Breast epithelium (tissue), 4 donors: Measurements from ENCODE around the gene PRKN. TPM values are rescaled to one million over a fixed set of nuclear protein-coding genes. Genes with fewer than 3 reads are reported as not detected.

Source experiments
- DNase-seq, 2 donors: peaks; one replicate each; pipeline ENCODE4 v3.0.0-alpha.2; 2019; ENCODE audit warnings: low spot score in 2 of 2
- H3K27ac ChIP-seq, 2 donors: fragments of 200-600 bp; sonication (generic) in 1 of 2; one replicate each; pipeline ENCODE4 v1.5.1; 2016 to 2019; ENCODE audit warnings: mild to moderate bottlenecking in 1 of 2
- H3K27me3 ChIP-seq, 2 donors: fragments of 200-600 bp; sonication (generic) in 1 of 2; one replicate each; pipeline versions ENCODE4 v1.5.1 to v1.6.0; 2017 to 2019; ENCODE audit warnings: control low read depth in 1 of 2, mild to moderate bottlenecking in 1 of 2
- H3K36me3 ChIP-seq: fragments of 200-600 bp; one replicate; pipeline ENCODE4 v1.5.1; 2019
- H3K4me1 ChIP-seq, 2 donors: fragments of 200-600 bp; sonication (generic); one replicate each; pipeline ENCODE4 v1.5.1; 2016 to 2019; ENCODE audit warnings: control low read depth in 1 of 2
- H3K4me3 ChIP-seq, 3 donors: fragments of 200-600 bp; sonication (generic); 1 replicate in 2 of 3; 2 replicates in 1 of 3; pipeline ENCODE4 v1.5.1; 2016 to 2019; ENCODE audit warnings: mild to moderate bottlenecking in 3 of 3, moderate library complexity in 2 of 3
- H3K9me3 ChIP-seq, 2 donors: fragments of 200-600 bp; sonication (generic) in 1 of 2; one replicate each; pipeline ENCODE4 v1.5.1; 2016 to 2019; ENCODE audit warnings: control low read depth in 1 of 2
- CTCF ChIP-seq, 3 donors: fragments of 450-650 bp; IDR thresholded peaks; one replicate each; pipeline ENCODE4 v1.5.1; 2016 to 2017; ENCODE audit warnings: antibody characterized with exemption in 3 of 3, mild to moderate bottlenecking in 3 of 3, moderate library complexity in 3 of 3
- POLR2A ChIP-seq: fragments of 450-650 bp; IDR thresholded peaks from one replicate; pipeline ENCODE4 v1.6.1; 2016; ENCODE audit warnings: antibody characterized with exemption, mild to moderate bottlenecking, moderate library complexity
- POLR2AphosphoS5 ChIP-seq, 3 donors: sonication (generic); formaldehyde crosslinking; IDR thresholded peaks; one replicate each; pipeline ENCODE4 v1.6.1; 2017; ENCODE audit warnings: antibody characterized with exemption in 3 of 3
- intact Hi-C: fragments of 100-400 bp; cut with DNase I; formaldehyde crosslinking; loops from one replicate; pipeline ENCODE4 v1.15.1; 2023; ENCODE audit warnings: low total_unique reads
- total RNA-seq, 3 donors: library from RNA; depleted of rRNA; stranded (reverse); fragments of >200 nt; gene quantifications; one replicate each; pipeline ENCODE4 v1.1.0, GENCODE V29; 2016

The PRKN gene
- total RNA-seq, 3 donors from 2014 or later = 7.2 to 19.0 (median 11.2) TPM

DNA sequence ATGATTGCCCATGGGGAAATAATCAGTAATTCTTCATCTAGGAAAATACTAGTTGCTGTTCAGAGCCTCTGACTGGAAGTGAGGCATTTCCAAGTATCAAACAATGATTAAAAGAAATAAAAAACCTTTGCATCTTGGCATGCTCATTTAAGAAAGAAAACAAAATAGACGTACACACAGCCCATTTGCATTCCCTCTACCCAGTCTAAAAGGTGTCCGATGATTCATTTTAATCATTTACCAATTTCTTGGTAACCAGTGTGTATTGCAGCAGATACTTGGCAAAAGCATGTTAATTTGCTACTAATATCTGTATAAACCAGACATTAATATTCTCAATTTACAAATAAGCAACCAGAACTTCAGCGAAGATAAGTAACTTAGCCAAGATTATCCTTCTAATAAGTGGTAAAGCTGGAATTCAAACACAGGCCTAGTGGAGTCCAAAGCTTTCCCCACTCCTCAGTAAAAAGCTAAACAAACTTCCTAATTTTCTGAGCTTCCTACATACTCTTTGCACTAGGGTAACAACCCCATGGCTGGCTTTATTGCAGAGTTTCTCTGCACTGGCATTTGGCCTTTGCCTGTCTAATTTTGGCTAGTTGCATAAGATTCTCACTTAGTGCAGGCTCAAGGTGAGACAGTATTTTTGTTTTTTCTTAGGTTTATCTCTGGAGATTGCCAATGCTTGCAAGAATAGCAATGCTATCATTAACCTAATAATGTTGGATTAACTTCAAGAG is 338.1 kb downstream of the PRKN start:
- Histone ChIP-seq H3K36me3 (no peaks in the 10 kb centered on the region), H3K4me1 (no peaks in the 10 kb centered on the region), H3K27me3 (no peaks in the 10 kb centered on the region), H3K27ac (no peak overlapping the region), H3K4me3 (no peak overlapping the region), H3K9me3 (no peaks in the 10 kb centered on the region)
- no peak for TF ChIP-seq POLR2AphosphoS5 (IDR thresholded peaks at IDR 0.05)
- no peak for TF ChIP-seq POLR2A
- no peak for TF ChIP-seq CTCF (IDR thresholded peaks at IDR 0.05)
- DNase-seq = no peak
- intact Hi-C loops = no loop called here

GRCh38 chr6:162388383-162388777 is 339.2 kb downstream of the PRKN start:
- no peaks in the 10 kb centered on the region for H3K27me3 ChIP-seq
- no peak for DNase-seq
- intact Hi-C loops = no loop called here
- H3K9me3 ChIP-seq = no peaks in the 10 kb centered on the region
- no peaks in the 10 kb centered on the region for H3K4me1 ChIP-seq
- H3K36me3 ChIP-seq = no peaks in the 10 kb centered on the region
- no peak overlapping the region for H3K27ac ChIP-seq
- TF ChIP-seq CTCF (IDR thresholded peaks at IDR 0.05) (no peak), POLR2AphosphoS5 (IDR thresholded peaks at IDR 0.05) (no peak), POLR2A (no peak)
- H3K4me3 ChIP-seq = no peak overlapping the region

DNA sequence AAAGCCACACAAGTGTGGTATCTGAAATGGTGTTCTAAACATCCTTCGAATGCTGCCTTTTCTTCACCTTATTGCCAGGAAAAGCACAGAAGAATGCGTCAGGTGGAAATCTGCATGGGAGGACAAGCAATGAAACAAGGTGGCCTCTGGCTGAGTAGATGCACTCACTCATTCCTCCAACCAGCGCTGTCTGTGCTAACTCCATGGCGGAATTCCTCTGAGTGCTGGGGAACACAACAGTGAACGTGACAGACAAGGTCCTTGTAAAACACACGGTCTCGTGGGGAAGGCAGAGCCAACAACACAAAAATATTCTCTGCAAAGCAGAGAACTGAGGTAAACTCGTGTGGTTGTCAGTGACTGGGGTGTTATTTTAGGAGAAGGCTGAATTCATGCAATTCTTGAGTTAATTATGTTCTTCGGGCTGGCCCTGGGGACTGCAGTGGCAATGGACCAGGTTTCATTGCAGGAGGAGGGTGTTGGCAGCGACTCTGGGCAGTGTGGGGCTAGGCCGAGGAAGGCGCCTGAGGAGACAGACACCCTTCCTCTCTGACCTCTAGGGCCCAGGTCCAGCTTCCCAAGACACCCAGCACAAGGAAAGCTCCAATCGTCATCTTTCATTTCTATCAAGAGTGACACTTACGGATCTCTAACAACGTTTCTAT is 339.7 kb downstream of the PRKN start:
- H3K36me3 ChIP-seq = no peaks in the 10 kb centered on the region
- no peak for DNase-seq
- intact Hi-C loops = no loop called here
- no peaks in the 10 kb centered on the region for H3K27me3 ChIP-seq
- H3K27ac ChIP-seq = no peak overlapping the region
- H3K4me1 ChIP-seq = no peaks in the 10 kb centered on the region
- no peaks in the 10 kb centered on the region for H3K9me3 ChIP-seq
- H3K4me3 ChIP-seq = no peak overlapping the region
- TF ChIP-seq CTCF (IDR thresholded peaks at IDR 0.05) = no peak
- TF ChIP-seq POLR2A = no peak
- TF ChIP-seq POLR2AphosphoS5 (IDR thresholded peaks at IDR 0.05) = no peak

DNA sequence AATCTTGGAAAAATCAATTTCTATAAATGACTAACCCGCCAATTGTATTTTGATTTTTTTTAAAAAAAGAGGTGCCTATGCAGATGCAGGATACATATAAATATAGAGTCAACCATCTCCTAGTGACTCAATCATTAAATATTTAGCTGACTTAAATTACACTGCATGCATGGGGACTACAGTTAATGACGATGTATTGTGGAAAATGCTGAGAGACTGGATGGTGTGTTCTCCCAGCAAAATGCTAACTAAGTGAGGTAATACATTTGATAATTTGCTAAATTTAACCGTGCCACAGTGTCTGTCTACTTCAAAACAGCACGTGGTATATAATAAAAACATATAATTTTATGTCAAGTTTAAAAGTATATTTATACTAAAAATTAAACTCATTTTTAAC is 341.6 kb downstream of the PRKN start:
- H3K4me1 ChIP-seq = no peaks in the 10 kb centered on the region
- no peaks in the 10 kb centered on the region for H3K36me3 ChIP-seq
- DNase-seq = no peak
- no peaks in the 10 kb centered on the region for H3K27me3 ChIP-seq
- H3K9me3 ChIP-seq = no peaks in the 10 kb centered on the region
- intact Hi-C loops = no loop called here
- TF ChIP-seq CTCF (IDR thresholded peaks at IDR 0.05) (no peak), POLR2A (no peak), POLR2AphosphoS5 (IDR thresholded peaks at IDR 0.05) (no peak)
- H3K27ac ChIP-seq = no peak overlapping the region
- no peak overlapping the region for H3K4me3 ChIP-seq

DNA sequence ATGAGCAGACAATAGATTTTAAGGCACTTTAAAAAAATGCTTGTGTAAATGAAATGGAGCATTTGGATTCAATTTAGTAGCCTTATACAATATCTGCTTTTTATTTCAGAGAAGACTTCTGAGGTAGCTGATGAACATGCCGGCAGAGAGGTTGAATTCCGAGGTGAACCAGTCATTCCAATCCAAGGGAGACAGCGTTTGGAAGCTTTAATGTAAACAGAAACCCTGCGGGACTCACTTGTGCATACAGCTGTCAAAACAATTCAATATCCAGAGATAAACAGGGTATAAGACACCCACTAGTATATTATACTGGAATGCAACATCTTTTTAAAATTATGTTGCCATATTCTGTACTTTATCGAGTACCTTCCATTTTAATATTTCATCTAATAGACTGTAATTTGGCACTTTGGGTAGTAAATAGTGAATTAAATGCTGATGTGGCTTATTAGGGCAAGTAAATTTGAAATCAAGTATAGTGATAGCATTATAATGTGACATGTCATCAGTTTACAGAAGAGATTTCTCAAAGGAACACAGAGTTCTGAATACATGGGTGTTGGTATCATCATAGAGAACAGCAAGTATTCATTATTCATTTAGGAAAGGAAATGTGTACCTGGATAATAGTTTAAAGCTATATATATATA is 347.7 kb downstream of the PRKN start:
- intact Hi-C loops = no loop called here
- no peak for DNase-seq
- H3K4me1 ChIP-seq = no peaks in the 10 kb centered on the region
- no peaks in the 10 kb centered on the region for H3K9me3 ChIP-seq
- no peaks in the 10 kb centered on the region for H3K36me3 ChIP-seq
- no peaks in the 10 kb centered on the region for H3K27me3 ChIP-seq
- TF ChIP-seq POLR2A = no peak
- no peak for TF ChIP-seq CTCF (IDR thresholded peaks at IDR 0.05)
- TF ChIP-seq POLR2AphosphoS5 (IDR thresholded peaks at IDR 0.05) = no peak
- no peak overlapping the region for H3K27ac ChIP-seq
- no peak overlapping the region for H3K4me3 ChIP-seq
